ENCODE data around the gene NR1D2. TPM values are rescaled to one million over a fixed set of nuclear protein-coding genes. Genes with fewer than 3 reads are reported as not detected.
"Not testable (repeated sequence)": the region's sequence is repeated elsewhere in the genome, so short reads cannot be mapped to it uniquely, and the experiment has no call there.

Gene NR1D2
- total and polyA plus RNA-seq, 3 donors from 2014 or later: 14.5 to 41.2 (median 33.1) TPM

GRCh38 chr3:24005669-24006068, 60.6 kb downstream of the NR1D2 start:
- Histone ChIP-seq H3K27me3 (no peaks in the 10 kb centered on the region), H3K4me1 (no peaks in the 10 kb centered on the region), H3K27ac (no peak overlapping the region), H3K36me3 (ENCODE audit: low read depth, missing control alignments) (no peaks in the 10 kb centered on the region), H3K4me3 (no peak overlapping the region), H3K9me3 (no peaks in the 10 kb centered on the region)
- DNase-seq: no peak
- TF ChIP-seq POLR2A (IDR thresholded peaks at IDR 0.05): no peak
- no peak for TF ChIP-seq CTCF (IDR thresholded peaks at IDR 0.05)
- intact Hi-C loops (cut with DNase I; ENCODE audit: low total_unique reads): no loop called here
- 89 to 93% methylated on average over 8 of the region's 8 CpGs for WGBS, 2 donors

GRCh38 chr3:24010834-24011233, 65.7 kb downstream of the NR1D2 start:
- H3K27me3 ChIP-seq; H3K4me3 ChIP-seq; DNase-seq; H3K36me3 ChIP-seq (ENCODE audit: low read depth, missing control alignments); H3K27ac ChIP-seq; intact Hi-C loops (cut with DNase I; ENCODE audit: low total_unique reads); H3K4me1 ChIP-seq; H3K9me3 ChIP-seq: not testable (repeated sequence)
- 87 to 89% methylated on average over 7 to 8 of the region's 8 CpGs for WGBS, 2 donors

GRCh38 chr3:24012589-24013269, 67.6 kb downstream of the NR1D2 start:
- TF ChIP-seq POLR2A (IDR thresholded peaks at IDR 0.05) (no peak), CTCF (IDR thresholded peaks at IDR 0.05) (no peak)
- intact Hi-C loops (cut with DNase I; ENCODE audit: low total_unique reads): no loop called here
- Histone ChIP-seq H3K4me3 (no peak overlapping the region), H3K9me3 (no peaks in the 10 kb centered on the region), H3K27me3 (no peaks in the 10 kb centered on the region), H3K4me1 (no peaks in the 10 kb centered on the region), H3K36me3 (ENCODE audit: low read depth, missing control alignments) (no peaks in the 10 kb centered on the region), H3K27ac (no peak overlapping the region)
- no peak for DNase-seq
- 69 to 76% methylated on average over 2 of the region's 2 CpGs for whole genome bisulfite sequencing, 2 donors

- no peak overlapping the region for H3K4me3 ChIP-seq
- no peaks in the 10 kb centered on the region for H3K27me3 ChIP-seq
- H3K9me3 ChIP-seq: no peaks in the 10 kb centered on the region
- no peak overlapping the region for H3K27ac ChIP-seq
- no peaks in the 10 kb centered on the region for H3K4me1 ChIP-seq
- no peak for DNase-seq
- no peak for TF ChIP-seq POLR2A (IDR thresholded peaks at IDR 0.05)
- no peak for TF ChIP-seq CTCF (IDR thresholded peaks at IDR 0.05)
- intact Hi-C loops (cut with DNase I; ENCODE audit: low total_unique reads): no loop called here
- no peaks in the 10 kb centered on the region for H3K36me3 ChIP-seq (ENCODE audit: low read depth, missing control alignments)
These were observed 72.2 kb downstream of the NR1D2 start for GRCh38 chr3:24017305-24017704.

- WGBS, 2 donors: 68 to 80% methylated on average over 25 to 26 of the region's 26 CpGs
- no peak overlapping the region for H3K27ac ChIP-seq
- no peaks in the 10 kb centered on the region for H3K27me3 ChIP-seq
- no peaks in the 10 kb centered on the region for H3K36me3 ChIP-seq (ENCODE audit: low read depth, missing control alignments)
- no peaks in the 10 kb centered on the region for H3K9me3 ChIP-seq
- no peak overlapping the region for H3K4me3 ChIP-seq
- TF ChIP-seq POLR2A (IDR thresholded peaks at IDR 0.05) (no peak), CTCF (IDR thresholded peaks at IDR 0.05) (no peak)
- DNase-seq: no peak
- no peaks in the 10 kb centered on the region for H3K4me1 ChIP-seq
- intact Hi-C loops (cut with DNase I; ENCODE audit: low total_unique reads): no loop called here
These were observed 73.9 kb downstream of the NR1D2 start for GRCh38 chr3:24018784-24019570.
